GM12878 (cell line): ENCODE results near the gene PHB1. TPM values are rescaled to one million over a fixed set of nuclear protein-coding genes. Genes with fewer than 3 reads are reported as not detected.

ENCODE experiments used
- ATAC-seq: fragments of 200-7000 bp; cut with Tn5 transposase; 3 replicates; pipeline ENCODE4 v1.9.1; 2020; ENCODE audit warnings: mild to moderate bottlenecking, moderate library complexity
- BruUV-seq: library from RNA; stranded (reverse); fragments of 400-500 nt; replicated peaks from 2 replicates; lab custom pipeline; 2021; lab: Mats Ljungman, UMichigan
- CTCF ChIA-PET: fragments of 300-600 bp; sonication (Branson Sonifier 250); formaldehyde crosslinking; extraction: SDS; loops from one replicate; lab custom pipeline; 2021; ENCODE audit warnings: inconsistent platforms; lab: Yijun Ruan, JAX
- POLR2A ChIA-PET: fragments of 350-600 bp; formaldehyde crosslinking; extraction: SDS; loops from one replicate; lab custom pipeline; 2021; ENCODE audit warnings: inconsistent platforms; lab: Charles Lee
- RAD21 ChIA-PET: fragments of 300-600 bp; sonication (Branson Sonifier 250); formaldehyde crosslinking; loops from one replicate; lab custom pipeline; 2023; ENCODE audit warnings: antibody characterized with exemption; ENCODE audit not compliant: unreplicated experiment; lab: Charles Lee
- SMC1A ChIA-PET: fragments of 300-600 bp; sonication (Branson Sonifier 250); formaldehyde crosslinking; loops from one replicate; lab custom pipeline; 2023; ENCODE audit not compliant: unreplicated experiment, uncharacterized antibody; lab: Charles Lee
- DNase-seq: peaks from one replicate; pipeline ENCODE4 v3.0.0-alpha.2; 2011; ENCODE audit warnings: low read depth, low spot score
- FAIRE-seq: peaks from 3 replicates; lab custom pipeline; 2011; peaks lifted over from hg19 to GRCh38; lab: Jason Lieb, UNC
- H2AFZ ChIP-seq: 2 replicates; pipeline ENCODE4 v1.6.0; 2011; ENCODE audit warnings: low read depth, low read length, control low read depth; ENCODE audit not compliant: control insufficient read depth
- H3K27ac ChIP-seq: 2 replicates; pipeline ENCODE4 v1.5.1; 2011; ENCODE audit warnings: control low read depth; ENCODE audit not compliant: control insufficient read depth, insufficient read depth
- H3K27me3 ChIP-seq, 2 experiments: replicated peaks in 1 of 2; 2 replicates each; pipeline versions ENCODE4 v1.6.0 to v1.6.1; 2011; ENCODE audit warnings: low read length in 1 of 2; ENCODE audit not compliant: control insufficient read depth in 2 of 2, insufficient read depth in 2 of 2
- H3K36me3 ChIP-seq, 2 experiments: 2 replicates each; pipeline ENCODE4 v1.5.1; 2011; ENCODE audit warnings: low read length in 1 of 2; ENCODE audit not compliant: control insufficient read depth in 2 of 2, insufficient read depth in 2 of 2
- H3K4me1 ChIP-seq: 2 replicates; pipeline ENCODE4 v1.6.1; 2011; ENCODE audit warnings: mild to moderate bottlenecking, low read length, moderate library complexity, mixed read lengths; ENCODE audit not compliant: control insufficient read depth, insufficient read depth
- H3K4me2 ChIP-seq: 2 replicates; pipeline ENCODE4 v1.6.0; 2011; ENCODE audit warnings: control low read depth; ENCODE audit not compliant: control insufficient read depth, insufficient read depth
- H3K4me3 ChIP-seq: fragments of 200-600 bp; sonication (generic); 2 replicates; pipeline ENCODE4 v1.5.1; 2016
- H3K79me2 ChIP-seq: 2 replicates; pipeline ENCODE4 v1.6.0; 2011; ENCODE audit warnings: low read length; ENCODE audit not compliant: control insufficient read depth, insufficient read depth
- H3K9ac ChIP-seq: 2 replicates; pipeline ENCODE4 v1.8.0; 2011; ENCODE audit warnings: low read length, control low read depth, mixed read lengths; ENCODE audit not compliant: control insufficient read depth, insufficient read depth
- H3K9me3 ChIP-seq: replicated peaks from 3 replicates; pipeline ENCODE4 v1.5.1; 2011; ENCODE audit warnings: mild to moderate bottlenecking, low read length; ENCODE audit not compliant: control insufficient read depth, insufficient read depth
- H4K20me1 ChIP-seq: 2 replicates; pipeline ENCODE4 v1.6.0; 2011; ENCODE audit not compliant: control insufficient read depth, insufficient read depth
- E4F1 ChIP-seq: fragments of 450-650 bp; IDR thresholded peaks from 2 replicates; pipeline ENCODE4 v1.6.1; 2018; ENCODE audit warnings: borderline replicate concordance, mild to moderate bottlenecking; ENCODE audit not compliant: partially characterized antibody
- IRF5 ChIP-seq: fragments of 450-650 bp; IDR thresholded peaks from 2 replicates; pipeline ENCODE4 v1.6.1; 2017; ENCODE audit warnings: borderline replicate concordance
- JUNB ChIP-seq: IDR thresholded peaks from 2 replicates; pipeline ENCODE4 v1.6.1; 2016; ENCODE audit warnings: antibody characterized with exemption, mild to moderate bottlenecking
- PAX5 ChIP-seq: IDR thresholded peaks from 2 replicates; pipeline ENCODE4 v1.6.1; 2011; ENCODE audit warnings: low read depth, low read length, borderline replicate concordance
- POLR2AphosphoS2 ChIP-seq: IDR thresholded peaks from 2 replicates; pipeline ENCODE4 v1.6.1; 2011; ENCODE audit warnings: low read depth, mild to moderate bottlenecking, low read length, improper control_type of control experiment, moderate library complexity
- RUNX3 ChIP-seq: IDR thresholded peaks from 2 replicates; pipeline ENCODE4 v1.6.1; 2012; ENCODE audit warnings: low read length, inconsistent platforms
- SMAD1 ChIP-seq: fragments of 450-650 bp; IDR thresholded peaks from 2 replicates; pipeline ENCODE4 v1.6.1; 2018; ENCODE audit warnings: mild to moderate bottlenecking, low read depth; ENCODE audit not compliant: partially characterized antibody
- SREBF2 ChIP-seq: IDR thresholded peaks from 2 replicates; pipeline ENCODE4 v1.6.1; 2012; ENCODE audit warnings: mild to moderate bottlenecking, low read length
- YY1 ChIP-seq: IDR thresholded peaks from 2 replicates; pipeline ENCODE4 v1.6.1; 2011; ENCODE audit warnings: low read depth, mild to moderate bottlenecking, low read length
- ZBTB4 ChIP-seq: fragments of 450-650 bp; formaldehyde crosslinking; IDR thresholded peaks from 2 replicates; pipeline ENCODE4 v1.4.0; 2022; ENCODE audit warnings: mild to moderate bottlenecking, moderate library complexity
- ZNF592 ChIP-seq: fragments of 450-650 bp; IDR thresholded peaks from 2 replicates; pipeline ENCODE4 v1.6.1; 2017; ENCODE audit warnings: mild to moderate bottlenecking, moderate library complexity
- in situ Hi-C: fragments of 300-500 bp; cut with MboI; formaldehyde crosslinking; loops from 9 replicates; pipeline ENCODE4 v1.14.3; 2018; ENCODE audit warnings: mixed read lengths
- intact Hi-C: fragments of 100-400 bp; cut with micrococcal nuclease; formaldehyde crosslinking; loops from one replicate; pipeline ENCODE4 v1.14.2; 2022; ENCODE audit not compliant: unreplicated experiment
- polyA plus RNA-seq, 11 experiments: library from polyadenylated mRNA; depleted of rRNA in 4 of 11; unstranded in 6 of 11; stranded (reverse) in 5 of 11; fragments of >200 nt; fragmentation: Nextera tagmentation in 4 of 11; fragmentation: Illumina TruSeq in 1 of 11; extraction: Ambion mirVana in 4 of 11; extraction: Trizol in 1 of 11; gene quantifications; 1 replicate in 1 of 11; 2 replicates in 10 of 11; pipeline versions ENCODE4 v1.2.1 to v1.2.3, GENCODE V29; 2011 to 2016; ENCODE audit warnings: inconsistent platforms in 2 of 11, missing spikeins in 2 of 11, low read depth in 1 of 11
- total RNA-seq, 4 experiments: library from RNA; depleted of rRNA in 3 of 4; stranded (reverse); fragments of >200 nt in 3 of 4; fragmentation: Illumina TruSeq in 1 of 4; extraction: Trizol in 1 of 4; gene quantifications; 2 replicates each; pipeline versions ENCODE4 v1.2.1 to v1.2.3, GENCODE V29; 2013 to 2021

The PHB1 gene
- total and polyA plus RNA-seq, 10 of the 15 experiments (the other 5 are each of a cell fraction or from before 2014, with no cell fraction given): 117 to 466 (median 248) TPM

GRCh38 chr17:49431743-49432142, 17.1 kb upstream of the PHB1 start (continued):
- TF ChIP-seq JUNB (no peak), E4F1 (no peak), POLR2AphosphoS2 (no peak)
- TF ChIP-seq, all 136 proteins: peak for 0

- in situ Hi-C loops: no loop called here
- no peak for TF ChIP-seq ZNF592
- no peak for TF ChIP-seq RUNX3
- TF ChIP-seq SMAD1: no peak
- no peak for TF ChIP-seq IRF5
- TF ChIP-seq YY1: no peak
- TF ChIP-seq SREBF2: no peak
- TF ChIP-seq ZBTB4 (CRISPR knock-in tag): no peak
- TF ChIP-seq PAX5: no peak
Observed at GRCh38 chr17:49425004-49425286, 10.3 kb upstream of the PHB1 start.

More at GRCh38 chr17:49425004-49425286, 10.3 kb upstream of the PHB1 start:
- RAD21 ChIA-PET: no interaction called here
- Histone ChIP-seq H3K4me3 (no peak overlapping the region), H3K27ac (no peak overlapping the region), H3K4me2 (no peak overlapping the region), H2AFZ (no peak overlapping the region), H3K4me1 (no peaks in the 10 kb centered on the region), H3K79me2 (no peaks in the 10 kb centered on the region), H3K27me3 (no peaks in the 10 kb centered on the region), H4K20me1 (no peaks in the 10 kb centered on the region), H3K9ac (no peak overlapping the region), H3K9me3 (peaks cover 3% of the 10 kb centered on the region; the same call in 2 of the 3 replicates), H3K36me3 (no peaks in the 10 kb centered on the region)
- CTCF ChIA-PET: interaction anchor here (1.2 to 3.8 kb wide), 7 partner anchors 10 to 573 kb away, joined by 3 to 18 read pairs (median 5); partner anchors contain the start of gene PHB1
- intact Hi-C loops: no loop called here
- POLR2A ChIA-PET: no interaction called here
- SMC1A ChIA-PET: interaction anchor here (1.0 to 1.3 kb wide), 4 partner anchors 11 to 56 kb away, joined by 3 to 4 read pairs (median 3); no protein-coding TSS in a partner anchor
- ATAC-seq (no peak), FAIRE-seq (no peak), DNase-seq (no peak)
- no TSS peak for BruUV-seq
